SK-N-SH treated with all-trans-retinoic acid at 6 μM for 48 hours (cell line): ENCODE measurements around the gene RFX8.

Experiments used
- CREB5 ChIP-seq: fragments of 250-450 bp; sonication (Bioruptor Pico); IDR thresholded peaks from 2 replicates; pipeline ENCODE4 v1.5.1; 2020; ENCODE audit warnings: low read depth, mild to moderate bottlenecking, moderate library complexity
- ISL1 ChIP-seq: fragments of 250-450 bp; sonication (Bioruptor Pico); IDR thresholded peaks from 2 replicates; pipeline ENCODE4 v2.1.2; 2022; ENCODE audit warnings: mild to moderate bottlenecking, moderate library complexity
- OSR1 ChIP-seq: fragments of 250-450 bp; sonication (Bioruptor Pico); IDR thresholded peaks from 2 replicates; pipeline ENCODE4 v1.8.0; 2022; ENCODE audit warnings: moderate library complexity, mild to moderate bottlenecking, inconsistent platforms
- TCF4 ChIP-seq: fragments of 250-450 bp; sonication (Bioruptor Pico); IDR thresholded peaks from 2 replicates; pipeline ENCODE4 v1.8.0; 2021; ENCODE audit warnings: mild to moderate bottlenecking, moderate library complexity, borderline replicate concordance
- ZC3H10 ChIP-seq: fragments of 250-450 bp; sonication (Bioruptor Pico); IDR thresholded peaks from 2 replicates; pipeline ENCODE4 v1.5.1; 2021; ENCODE audit warnings: mild to moderate bottlenecking, moderate library complexity
- ZFP30 ChIP-seq: fragments of 450-650 bp; formaldehyde crosslinking; IDR thresholded peaks from 2 replicates; pipeline ENCODE4 v1.5.0; 2022; ENCODE audit warnings: mild to moderate bottlenecking, moderate library complexity
- ZNF565 ChIP-seq: fragments of 450-650 bp; formaldehyde crosslinking; conservative IDR thresholded peaks from 2 replicates; pipeline ENCODE4 v1.5.0; 2020; ENCODE audit warnings: low read depth, mild to moderate bottlenecking, moderate library complexity

- TF ChIP-seq CREB5 (CRISPR knock-in tag) (no peak), ZNF565 (CRISPR knock-in tag) (no peak), OSR1 (CRISPR knock-in tag) (no peak), ZFP30 (CRISPR knock-in tag) (no peak), TCF4 (CRISPR knock-in tag) (no peak), ISL1 (CRISPR knock-in tag) (no peak), ZC3H10 (CRISPR knock-in tag) (no peak)
Observed at GRCh38 chr2:101380376-101380775, 94.5 kb downstream of the RFX8 start.
